Measurements from ENCODE around the gene BOLA1.
A peak's percentile ranks its signal among the peaks of the same experiment; 100 is the strongest.
"Not testable (repeated sequence)": the region's sequence is repeated elsewhere in the genome, so short reads cannot be mapped to it uniquely, and the experiment has no call there.

The BOLA1 gene

DNA sequence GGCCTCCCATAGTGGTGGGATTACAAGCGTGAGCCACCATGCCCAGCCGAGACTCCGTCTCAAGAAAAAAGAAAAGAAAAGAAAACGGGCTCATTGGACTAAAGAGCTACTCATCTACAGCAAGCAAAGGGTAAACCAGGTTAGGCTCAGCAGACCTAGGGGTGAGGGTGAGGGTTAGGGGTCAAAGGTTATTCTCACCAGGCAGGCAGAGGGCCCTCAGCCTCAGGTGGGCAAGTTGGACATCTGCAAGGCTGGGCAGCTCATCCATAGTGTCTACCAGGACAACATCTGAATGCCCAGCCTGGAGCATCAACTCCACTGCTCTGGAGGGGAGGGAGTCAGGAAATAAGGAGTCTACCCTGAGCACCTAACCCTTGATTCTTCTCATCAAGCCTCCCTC, 33.8 kb downstream of the BOLA1 start:
- no peak for DNase-seq

- DNase-seq, result no peak
Measured at GRCh38 chr1:149934356-149934755, 35.0 kb downstream of the BOLA1 start.

DNA sequence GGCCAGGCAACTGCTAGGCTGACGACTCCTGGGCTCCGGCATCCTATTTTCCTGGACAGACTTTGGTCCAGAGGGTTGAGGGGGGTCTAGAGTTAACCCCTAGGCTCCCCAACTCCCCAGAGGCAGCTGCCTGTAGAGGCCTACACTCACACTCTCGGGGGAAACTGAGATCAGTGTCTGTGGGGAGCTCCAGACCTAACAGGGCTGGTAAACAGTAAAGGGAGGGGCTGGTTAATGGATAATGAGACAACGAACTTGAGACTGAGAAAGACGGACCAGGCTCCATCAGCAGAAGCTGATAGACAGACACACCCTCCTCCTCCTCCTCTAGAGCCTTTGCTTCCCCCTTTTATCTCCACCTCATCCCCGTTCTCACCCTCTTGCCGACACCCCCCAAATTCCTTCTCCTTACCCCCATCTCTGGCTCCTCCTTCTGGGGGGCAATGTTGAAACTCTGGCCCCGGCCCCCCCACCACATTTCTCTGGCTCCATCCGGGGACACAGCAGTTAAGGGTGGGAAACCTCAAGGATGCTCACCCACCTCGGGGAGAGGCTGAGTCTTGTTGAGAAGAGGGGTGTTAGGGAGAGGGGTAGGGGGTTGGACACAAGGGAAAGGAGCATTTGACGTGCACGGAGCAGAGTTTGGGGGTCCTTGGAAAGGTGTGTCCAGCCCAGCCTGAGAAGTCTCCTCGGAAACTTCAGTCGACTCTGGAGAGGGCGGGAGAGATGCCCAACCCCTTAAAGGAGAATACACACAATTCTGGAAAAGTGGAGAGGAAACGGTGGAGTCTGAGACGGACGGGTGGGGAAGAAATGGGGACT, 37.0 kb downstream of the BOLA1 start, which contains the start of gene MTMR11:
Gene MTMR11, minus strand, starts transcription at position 710 of the 822 bp plus-strand sequence. Its CDS starts 232 bp downstream, at position 478.
- no peak for DNase-seq

GRCh38 chr1:149936992-149937705, 37.8 kb downstream of the BOLA1 start:
- no peak for DNase-seq

DNA sequence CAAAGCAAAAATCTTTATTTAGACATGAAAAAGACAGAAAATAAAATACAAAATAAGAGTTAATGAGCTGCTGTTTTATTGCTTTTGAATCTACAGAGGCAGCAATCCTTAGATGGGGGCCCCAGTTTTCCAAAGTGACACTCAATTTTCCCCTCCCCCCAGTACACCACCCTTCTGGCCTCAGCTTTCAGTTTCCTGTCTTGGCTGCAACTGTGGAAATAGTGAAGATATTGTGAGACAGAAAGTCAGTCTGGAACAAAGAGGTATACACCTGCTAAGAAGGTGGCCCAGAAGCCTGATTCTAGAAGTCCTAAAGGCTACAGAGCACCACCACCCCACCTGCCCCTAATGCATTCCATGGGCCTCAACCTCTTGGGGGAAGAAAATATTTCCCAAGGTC, 38.4 kb downstream of the BOLA1 start:
- DNase-seq, result peak; percentile 36

GRCh38 chr1:149938668-149939003, 39.3 kb downstream of the BOLA1 start:
- DNase-seq, result not testable (repeated sequence)

GRCh38 chr1:149940427-149940826, 41.1 kb downstream of the BOLA1 start:
- no peak for DNase-seq

DNA sequence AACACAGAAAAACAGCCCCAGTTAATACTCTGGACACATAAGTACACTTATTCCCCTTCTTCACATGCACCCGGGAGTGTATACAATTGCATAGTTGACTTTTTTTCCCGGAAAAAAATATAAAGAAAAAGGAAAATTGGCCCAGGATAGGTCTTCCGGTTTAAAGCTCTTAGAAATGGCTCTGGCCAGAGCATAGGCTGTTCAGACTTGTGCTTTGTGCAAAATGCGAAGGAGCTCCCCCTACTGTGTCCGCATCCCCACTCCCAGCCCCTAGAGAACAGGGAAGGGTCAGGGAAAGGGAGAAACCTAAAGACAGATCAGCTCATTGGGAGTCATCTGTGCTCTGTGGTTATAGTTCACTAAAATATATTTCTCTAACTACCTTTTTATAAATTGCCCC, 42.8 kb downstream of the BOLA1 start:
- no peak for DNase-seq

GRCh38 chr1:149942885-149943284, 43.5 kb downstream of the BOLA1 start:
- DNase-seq, result no peak

- DNase-seq, result no peak
Measured at GRCh38 chr1:149945206-149945605, 45.8 kb downstream of the BOLA1 start.

DNA sequence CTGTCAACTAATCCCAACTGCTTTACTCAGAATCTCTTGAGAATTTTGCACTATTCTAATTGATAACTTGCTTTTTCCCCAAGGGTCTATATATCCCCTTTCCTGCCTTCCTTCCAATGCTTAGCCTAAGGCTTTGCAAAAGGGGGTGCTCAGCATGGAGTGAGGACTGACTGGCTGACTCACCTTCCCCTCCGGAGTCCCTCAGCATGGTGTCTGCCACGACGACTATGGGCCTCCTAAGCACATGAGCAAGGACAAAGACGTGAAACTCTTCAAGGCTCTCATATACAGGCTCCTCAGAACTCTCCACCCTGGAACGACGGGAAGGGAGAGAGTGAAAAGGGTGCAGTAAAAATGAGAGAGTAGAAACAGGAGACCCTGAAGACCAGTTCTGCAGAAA, 50.5 kb downstream of the BOLA1 start:
- DNase-seq, result no peak

All from activated CD4-positive, alpha-beta T cell treated with anti-CD3 and anti-CD28 coated beads, Interleukin-10, Interleukin-2, amounts not matched to agents 100 ng/mL and 50 ng/mL, durations not matched to agents 16 hours and 8 hours (primary cell).